WTC11 (cell line): ENCODE data around the gene FLT4. TPM values are rescaled to one million over a fixed set of nuclear protein-coding genes. Genes with fewer than 3 reads are reported as not detected.

Source experiments
- ATAC-seq: fragments of 200-7000 bp; cut with Tn5 transposase; 2 replicates; pipeline ENCODE4 v1.10.0; 2021; ENCODE audit warnings: mild to moderate bottlenecking, moderate library complexity
- CTCF ChIA-PET: fragments of 300-600 bp; sonication (Branson Sonifier 250); formaldehyde crosslinking; loops from one replicate; lab custom pipeline; 2021; ENCODE audit warnings: antibody characterized with exemption; lab: Charles Lee
- POLR2A ChIA-PET: fragments of 350-600 bp; sonication (Branson Sonifier 250); formaldehyde crosslinking; loops from one replicate; lab custom pipeline; 2021; ENCODE audit warnings: antibody characterized with exemption; lab: Charles Lee
- DNase-seq: peaks from one replicate; pipeline ENCODE4 v3.0.0; 2021; ENCODE audit warnings: low spot score
- H3K27ac Mint-ChIP-seq: 2 replicates; pipeline ENCODE4 v1.8.0; 2021; ENCODE audit warnings: mixed read lengths
- H3K27me3 Mint-ChIP-seq: 2 replicates; pipeline ENCODE4 v1.8.0; 2021; ENCODE audit warnings: low read depth, mild to moderate bottlenecking, moderate library complexity, mixed read lengths
- H3K36me3 Mint-ChIP-seq: 2 replicates; pipeline ENCODE4 v1.8.0; 2021; ENCODE audit warnings: mixed read lengths
- H3K4me1 Mint-ChIP-seq: 2 replicates; pipeline ENCODE4 v1.8.0; 2022; ENCODE audit warnings: mixed read lengths
- H3K4me3 Mint-ChIP-seq: 2 replicates; pipeline ENCODE4 v1.8.0; 2021; ENCODE audit warnings: mild to moderate bottlenecking, moderate library complexity, mixed read lengths
- H3K9me3 Mint-ChIP-seq: 2 replicates; pipeline ENCODE4 v1.8.0; 2021; ENCODE audit warnings: mixed read lengths
- ARID4B ChIP-seq: sonication (generic); formaldehyde crosslinking; IDR thresholded peaks from 2 replicates; pipeline ENCODE4 v1.8.0; 2023; ENCODE audit warnings: missing genetic modification reagents, mild to moderate bottlenecking, borderline replicate concordance
- CTCF ChIP-seq: fragments of 200-600 bp; IDR thresholded peaks from 2 replicates; pipeline ENCODE4 v1.8.0; 2022; ENCODE audit warnings: antibody characterized with exemption
- E2F1 ChIP-seq: sonication (generic); formaldehyde crosslinking; IDR thresholded peaks from 2 replicates; pipeline ENCODE4 v1.8.0; 2022; ENCODE audit warnings: mild to moderate bottlenecking, missing genetic modification reagents
- EMX1 ChIP-seq: fragments of 250-450 bp; sonication (Bioruptor Pico); IDR thresholded peaks from 2 replicates; pipeline ENCODE4 v1.8.0; 2021; ENCODE audit warnings: mild to moderate bottlenecking
- GRHL2 ChIP-seq: fragments of 250-450 bp; sonication (Bioruptor Pico); IDR thresholded peaks from 2 replicates; pipeline ENCODE4 v1.8.0; 2022; ENCODE audit warnings: mild to moderate bottlenecking, moderate library complexity; ENCODE audit not compliant: insufficient replicate concordance, severe bottlenecking
- GTF2I ChIP-seq: fragments of 250-450 bp; sonication (Bioruptor Pico); conservative IDR thresholded peaks from 2 replicates; pipeline ENCODE4 v1.4.0; 2021; ENCODE audit warnings: mild to moderate bottlenecking
- HMGXB4 ChIP-seq: sonication (generic); formaldehyde crosslinking; IDR thresholded peaks from 2 replicates; pipeline ENCODE4 v1.8.1; 2023; ENCODE audit warnings: mild to moderate bottlenecking, moderate library complexity, missing genetic modification reagents
- MAX ChIP-seq: sonication (generic); formaldehyde crosslinking; IDR thresholded peaks from 2 replicates; pipeline ENCODE4 v1.8.0; 2022; ENCODE audit warnings: mild to moderate bottlenecking, missing genetic modification reagents
- MYBL2 ChIP-seq: sonication (generic); formaldehyde crosslinking; IDR thresholded peaks from 2 replicates; pipeline ENCODE4 v1.8.1; 2023; ENCODE audit warnings: mild to moderate bottlenecking, moderate library complexity, missing genetic modification reagents
- NR1H2 ChIP-seq: sonication (generic); formaldehyde crosslinking; IDR thresholded peaks from 2 replicates; pipeline ENCODE4 v1.9.0; 2021; ENCODE audit warnings: mild to moderate bottlenecking, moderate library complexity, missing genetic modification reagents
- NR3C1 ChIP-seq: sonication (generic); formaldehyde crosslinking; conservative IDR thresholded peaks from 2 replicates; pipeline ENCODE4 v1.8.1; 2023; ENCODE audit warnings: low read depth, mild to moderate bottlenecking, missing genetic modification reagents
- PRDM15 ChIP-seq: sonication (generic); formaldehyde crosslinking; IDR thresholded peaks from 2 replicates; pipeline ENCODE4 v1.8.0; 2022; ENCODE audit warnings: missing genetic modification reagents
- RELA ChIP-seq: sonication (generic); formaldehyde crosslinking; IDR thresholded peaks from 2 replicates; pipeline ENCODE4 v1.8.1; 2022; ENCODE audit warnings: missing genetic modification reagents, mild to moderate bottlenecking, borderline replicate concordance
- RORB ChIP-seq: fragments of 250-450 bp; sonication (Bioruptor Pico); IDR thresholded peaks from 2 replicates; pipeline ENCODE4 v1.9.0; 2021; ENCODE audit warnings: mild to moderate bottlenecking
- SMAD4 ChIP-seq: sonication (generic); formaldehyde crosslinking; IDR thresholded peaks from 2 replicates; pipeline ENCODE4 v1.8.0; 2022; ENCODE audit warnings: mild to moderate bottlenecking, missing genetic modification reagents
- TP53 ChIP-seq: sonication (generic); formaldehyde crosslinking; IDR thresholded peaks from 2 replicates; pipeline ENCODE4 v1.8.1; 2023; ENCODE audit warnings: mild to moderate bottlenecking, missing genetic modification reagents
- ZNF232 ChIP-seq: sonication (generic); formaldehyde crosslinking; IDR thresholded peaks from 2 replicates; pipeline ENCODE4 v1.8.0; 2022; ENCODE audit warnings: mild to moderate bottlenecking, missing genetic modification reagents
- ZNF263 ChIP-seq: sonication (generic); formaldehyde crosslinking; IDR thresholded peaks from 2 replicates; pipeline ENCODE4 v1.8.1; 2022; ENCODE audit warnings: low read depth, mild to moderate bottlenecking, moderate library complexity, missing genetic modification reagents
- ZNF512 ChIP-seq: sonication (generic); formaldehyde crosslinking; IDR thresholded peaks from 2 replicates; pipeline ENCODE4 v1.8.1; 2022; ENCODE audit warnings: missing genetic modification reagents, borderline replicate concordance
- total RNA-seq: library from RNA; stranded (reverse); gene quantifications from 3 replicates; pipeline ENCODE4 v1.2.3, GENCODE V29; 2021

FLT4 gene
- total RNA-seq, 1 experiment from 2014 or later = 12.4 TPM

GRCh38 chr5:180633283-180634177 lies 15.9 kb downstream of the FLT4 start:
- H3K4me3 Mint-ChIP-seq = no peak overlapping the region
- no peak for TF ChIP-seq TP53
- no peaks in the 10 kb centered on the region for H3K9me3 Mint-ChIP-seq
- ATAC-seq (no peak), DNase-seq (no peak)
- 0 out of 2 replicates have a peak overlapping the region, but pooled peaks have one; percentile 53 for H3K27ac Mint-ChIP-seq
- POLR2A ChIA-PET = no interaction called here
- CTCF ChIA-PET = interaction anchor here (1.7 kb wide), 1 partner anchor 14 kb away, joined by 12 read pairs; no protein-coding TSS in a partner anchor
- no peaks in the 10 kb centered on the region for H3K36me3 Mint-ChIP-seq
- H3K27me3 Mint-ChIP-seq = no peaks in the 10 kb centered on the region
- H3K4me1 Mint-ChIP-seq = 0 out of 2 replicates have a peak, but pooled peaks cover 6% of the 10 kb centered on the region

GRCh38 chr5:180632768-180633167 lies 16.6 kb downstream of the FLT4 start:
- no peak overlapping the region for H3K4me3 Mint-ChIP-seq
- no peaks in the 10 kb centered on the region for H3K9me3 Mint-ChIP-seq
- ChIA-PET CTCF (interaction anchor here (1.7 kb wide), 1 partner anchor 14 kb away, joined by 12 read pairs; no protein-coding TSS in a partner anchor), POLR2A (no interaction called here)
- no peak overlapping the region for H3K27ac Mint-ChIP-seq
- ATAC-seq (no peak), DNase-seq (no peak)
- no peaks in the 10 kb centered on the region for H3K36me3 Mint-ChIP-seq
- H3K4me1 Mint-ChIP-seq = 0 out of 2 replicates have a peak, but pooled peaks cover 6% of the 10 kb centered on the region
- no peaks in the 10 kb centered on the region for H3K27me3 Mint-ChIP-seq
- TF ChIP-seq EMX1 (CRISPR knock-in tag) = no peak
- no peak for TF ChIP-seq MAX (CRISPR knock-in tag)
- TF ChIP-seq ZNF232 (CRISPR knock-in tag) = no peak
- no peak for TF ChIP-seq GTF2I (CRISPR knock-in tag)
- TF ChIP-seq RELA (CRISPR knock-in tag) = no peak
- no peak for TF ChIP-seq MYBL2 (CRISPR knock-in tag)
- no peak for TF ChIP-seq SMAD4 (CRISPR knock-in tag)
- no peak for TF ChIP-seq GRHL2 (CRISPR knock-in tag)
- TF ChIP-seq ZNF263 (CRISPR knock-in tag) = no peak
- no peak for TF ChIP-seq ZNF512 (CRISPR knock-in tag)
- no peak for TF ChIP-seq CTCF
- no peak for TF ChIP-seq NR1H2 (CRISPR knock-in tag)
- TF ChIP-seq NR3C1 (CRISPR knock-in tag) = no peak
- TF ChIP-seq ARID4B = no peak
- TF ChIP-seq E2F1 (CRISPR knock-in tag) = no peak
- TF ChIP-seq HMGXB4 (CRISPR knock-in tag) = no peak
- no peak for TF ChIP-seq RORB (CRISPR knock-in tag)
- no peak for TF ChIP-seq PRDM15 (CRISPR knock-in tag)
